Measurements from ENCODE around the gene PRSS12.
"Not testable (repeated sequence)": the region's sequence is repeated elsewhere in the genome, so short reads cannot be mapped to it uniquely, and the experiment has no call there.

PRSS12 gene

GRCh38 chr4:118318931-118319330 lies 33.9 kb downstream of the PRSS12 start:
- DNase-seq (ENCODE audit: low spot score), result no peak

GRCh38 chr4:118317691-118318090 lies 35.1 kb downstream of the PRSS12 start:
- DNase-seq (ENCODE audit: low spot score), result no peak

- no peak for DNase-seq (ENCODE audit: low spot score)
These were observed 38.6 kb downstream of the PRSS12 start for GRCh38 chr4:118314221-118314620.

- DNase-seq (ENCODE audit: low spot score), result no peak
These were observed 39.7 kb downstream of the PRSS12 start for GRCh38 chr4:118313098-118313497.

GRCh38 chr4:118308306-118309030 lies 44.3 kb downstream of the PRSS12 start:
- DNase-seq (ENCODE audit: low spot score), result no peak

- DNase-seq (ENCODE audit: low spot score), result no peak
These were observed 45.2 kb downstream of the PRSS12 start for GRCh38 chr4:118307643-118308042.

- DNase-seq (ENCODE audit: low spot score), result not testable (repeated sequence)
These were observed 53.2 kb downstream of the PRSS12 start for GRCh38 chr4:118299619-118300018.

GRCh38 chr4:118296729-118297128 lies 56.1 kb downstream of the PRSS12 start:
- no peak for DNase-seq (ENCODE audit: low spot score)

- DNase-seq (ENCODE audit: low spot score), result no peak
These were observed 61.9 kb downstream of the PRSS12 start for GRCh38 chr4:118290951-118291350.

- no peak for DNase-seq (ENCODE audit: low spot score)
These were observed 63.0 kb downstream of the PRSS12 start for GRCh38 chr4:118289794-118290193.

- no peak for DNase-seq (ENCODE audit: low spot score)
These were observed 64.9 kb downstream of the PRSS12 start for GRCh38 chr4:118287711-118288451.

GRCh38 chr4:118286685-118287084 lies 66.1 kb downstream of the PRSS12 start:
- no peak for DNase-seq (ENCODE audit: low spot score)

GRCh38 chr4:118285931-118286330 lies 66.9 kb downstream of the PRSS12 start:
- DNase-seq (ENCODE audit: low spot score), result no peak

- peak; percentile 8 for DNase-seq (ENCODE audit: low spot score)
These were observed 68.6 kb downstream of the PRSS12 start for GRCh38 chr4:118284169-118284568.

- DNase-seq (ENCODE audit: low spot score), result no peak
These were observed 70.1 kb downstream of the PRSS12 start for GRCh38 chr4:118282692-118283091.

GRCh38 chr4:118281611-118282442 lies 71.0 kb downstream of the PRSS12 start:
- no peak for DNase-seq (ENCODE audit: low spot score)

- peak; percentile 62 for DNase-seq (ENCODE audit: low spot score)
These were observed 72.1 kb downstream of the PRSS12 start for GRCh38 chr4:118280501-118281218.

GRCh38 chr4:118279920-118280432 lies 72.8 kb downstream of the PRSS12 start:
- DNase-seq (ENCODE audit: low spot score), result no peak

- no peak for DNase-seq (ENCODE audit: low spot score)
These were observed 73.5 kb downstream of the PRSS12 start for GRCh38 chr4:118279328-118279727.

- DNase-seq (ENCODE audit: low spot score), result peak; percentile 91
These were observed 74.1 kb downstream of the PRSS12 start for GRCh38 chr4:118278473-118279274.

GRCh38 chr4:118277243-118277642 lies 75.6 kb downstream of the PRSS12 start:
- DNase-seq (ENCODE audit: low spot score), result no peak
